Peyer's patch (tissue), 4 donors: ENCODE results near the gene ZNF816. TPM values are rescaled to one million over a fixed set of nuclear protein-coding genes. Genes with fewer than 3 reads are reported as not detected.
A peak's percentile ranks its signal among the peaks of the same experiment; 100 is the strongest.
"Not testable (repeated sequence)": the region's sequence is repeated elsewhere in the genome, so short reads cannot be mapped to it uniquely, and the experiment has no call there.

Experiments used
- DNase-seq, 3 donors: peaks; one replicate each; pipeline ENCODE4 v3.0.0-alpha.2; 2017 to 2019
- H3K27ac ChIP-seq, 4 donors: fragments of 200-600 bp; sonication (generic); one replicate each; pipeline ENCODE4 v1.5.1; 2016 to 2019
- H3K27me3 ChIP-seq, 2 donors: fragments of 200-600 bp; sonication (generic); one replicate each; pipeline ENCODE4 v1.5.1; 2019
- H3K36me3 ChIP-seq, 3 donors: fragments of 200-600 bp; sonication (generic); one replicate each; pipeline ENCODE4 v1.5.1; 2016 to 2019
- H3K4me1 ChIP-seq, 4 donors: fragments of 200-600 bp; sonication (generic); one replicate each; pipeline ENCODE4 v1.5.1; 2016 to 2019
- H3K4me3 ChIP-seq, 4 donors: fragments of 200-600 bp; sonication (generic); 1 replicate in 3 of 4; 2 replicates in 1 of 4; pipeline ENCODE4 v1.5.1; 2016 to 2019; ENCODE audit warnings: mild to moderate bottlenecking in 1 of 4
- H3K9me3 ChIP-seq, 4 donors: fragments of 200-600 bp; sonication (generic); one replicate each; pipeline ENCODE4 v1.5.1; 2016 to 2019; ENCODE audit warnings: mild to moderate bottlenecking in 1 of 4
- POLR2A ChIP-seq, 2 donors: fragments of 450-650 bp; IDR thresholded peaks; one replicate each; pipeline ENCODE4 v1.5.1; 2017; ENCODE audit warnings: antibody characterized with exemption in 2 of 2, mild to moderate bottlenecking in 2 of 2, moderate library complexity in 2 of 2
- total RNA-seq, 4 donors: library from RNA; depleted of rRNA; stranded (reverse); fragments of >200 nt; gene quantifications; one replicate each; pipeline ENCODE4 v1.1.0, GENCODE V29; 2016
- TF ChIP-seq, protein P1 (sequence below), 6 experiments: fragments of 450-650 bp in 4 of 6; fragments of 200-600 bp in 2 of 6; sonication (generic) in 1 of 6; IDR thresholded peaks; one replicate each; pipeline ENCODE4 v1.5.1; 2017 to 2019; ENCODE audit warnings: antibody characterized with exemption in 6 of 6, mild to moderate bottlenecking in 3 of 6, moderate library complexity in 1 of 6

ZNF816 gene
- total RNA-seq, 4 donors from 2014 or later: 6.1 to 17.4 (median 11.4) TPM

- no peaks in the 10 kb centered on the region for H3K27me3 ChIP-seq
- peak overlapping the region; percentile 59 to 82 (median 76) for H3K27ac ChIP-seq
- H3K4me1 ChIP-seq: peaks cover 0 to 4% (median 0%) of the 10 kb centered on the region in 4 donors
- TF ChIP-seq POLR2A (IDR thresholded peaks at IDR 0.05): peak; percentile 79 to 93
- TF ChIP-seq, protein P1, sequence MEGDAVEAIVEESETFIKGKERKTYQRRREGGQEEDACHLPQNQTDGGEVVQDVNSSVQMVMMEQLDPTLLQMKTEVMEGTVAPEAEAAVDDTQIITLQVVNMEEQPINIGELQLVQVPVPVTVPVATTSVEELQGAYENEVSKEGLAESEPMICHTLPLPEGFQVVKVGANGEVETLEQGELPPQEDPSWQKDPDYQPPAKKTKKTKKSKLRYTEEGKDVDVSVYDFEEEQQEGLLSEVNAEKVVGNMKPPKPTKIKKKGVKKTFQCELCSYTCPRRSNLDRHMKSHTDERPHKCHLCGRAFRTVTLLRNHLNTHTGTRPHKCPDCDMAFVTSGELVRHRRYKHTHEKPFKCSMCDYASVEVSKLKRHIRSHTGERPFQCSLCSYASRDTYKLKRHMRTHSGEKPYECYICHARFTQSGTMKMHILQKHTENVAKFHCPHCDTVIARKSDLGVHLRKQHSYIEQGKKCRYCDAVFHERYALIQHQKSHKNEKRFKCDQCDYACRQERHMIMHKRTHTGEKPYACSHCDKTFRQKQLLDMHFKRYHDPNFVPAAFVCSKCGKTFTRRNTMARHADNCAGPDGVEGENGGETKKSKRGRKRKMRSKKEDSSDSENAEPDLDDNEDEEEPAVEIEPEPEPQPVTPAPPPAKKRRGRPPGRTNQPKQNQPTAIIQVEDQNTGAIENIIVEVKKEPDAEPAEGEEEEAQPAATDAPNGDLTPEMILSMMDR (IDR thresholded peaks at IDR 0.05): no peak
- H3K4me3 ChIP-seq: peak overlapping the region; percentile 58 to 80 (median 64)
- H3K36me3 ChIP-seq: no peaks in the 10 kb centered on the region
- DNase-seq: peak; percentile 95 to 98 (median 97)
- H3K9me3 ChIP-seq: peaks cover 0 to 19% (median 5%) of the 10 kb centered on the region in 4 donors
Observed at GRCh38 chr19:52942386-52943133, 20.1 kb downstream of the ZNF816 start.

DNA sequence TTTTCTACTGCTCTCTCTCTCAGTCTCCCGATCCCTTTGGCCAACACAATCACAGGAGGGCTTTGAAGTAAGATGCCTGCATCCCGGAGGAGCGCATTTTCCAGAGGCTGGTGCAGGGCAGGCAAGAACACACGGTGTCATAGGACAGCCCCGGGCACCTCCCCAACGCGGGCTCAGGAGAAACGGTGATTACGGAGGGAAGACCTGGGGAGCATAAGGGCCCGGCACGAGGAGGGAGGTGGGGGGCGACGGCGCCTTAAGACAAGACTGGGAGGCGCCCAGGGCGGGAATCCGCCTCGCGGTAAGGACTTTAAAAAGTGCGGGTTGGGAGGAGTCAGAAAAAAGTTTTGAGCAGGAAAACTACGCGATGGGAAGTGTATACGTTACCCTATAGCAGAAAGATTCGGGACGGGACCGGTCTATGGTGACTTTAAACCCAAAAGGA is 20.7 kb downstream of the ZNF816 start:
- TF ChIP-seq POLR2A (IDR thresholded peaks at IDR 0.05): no peak
- Histone ChIP-seq H3K4me3 (peak overlapping the region; percentile 58 to 80 (median 64)), H3K27me3 (no peaks in the 10 kb centered on the region), H3K9me3 (peaks cover 0 to 13% (median 5%) of the 10 kb centered on the region in 4 donors), H3K27ac (peak overlapping the region; percentile 59 to 82 (median 76)), H3K4me1 (peaks cover 0 to 4% (median 0%) of the 10 kb centered on the region in 4 donors), H3K36me3 (no peaks in the 10 kb centered on the region)
- DNase-seq: peak; percentile 31 to 61 (median 56)

GRCh38 chr19:52941523-52941922 is 21.2 kb downstream of the ZNF816 start:
- Histone ChIP-seq H3K4me3 (peak overlapping the region; percentile 58 to 80 (median 64)), H3K27ac (peak overlapping the region in 1 of 4 donors; percentile 75)
- not testable (repeated sequence) for H3K4me1 ChIP-seq, H3K27me3 ChIP-seq, H3K9me3 ChIP-seq, DNase-seq, H3K36me3 ChIP-seq

GRCh38 chr19:52940905-52941304 is 21.8 kb downstream of the ZNF816 start:
- DNase-seq, H3K27me3 ChIP-seq, H3K27ac ChIP-seq, H3K9me3 ChIP-seq, H3K4me3 ChIP-seq, H3K4me1 ChIP-seq, H3K36me3 ChIP-seq: not testable (repeated sequence)

- Histone ChIP-seq H3K4me1 (peaks cover 0 to 4% (median 0%) of the 10 kb centered on the region in 4 donors), H3K4me3 (no peak overlapping the region), H3K9me3 (peaks cover 0 to 8% (median 0%) of the 10 kb centered on the region in 4 donors), H3K27ac (no peak overlapping the region), H3K36me3 (no peaks in the 10 kb centered on the region), H3K27me3 (no peaks in the 10 kb centered on the region)
- DNase-seq: no peak
- TF ChIP-seq, protein P1 (IDR thresholded peaks at IDR 0.05): no peak
- TF ChIP-seq POLR2A (IDR thresholded peaks at IDR 0.05): no peak
Observed at GRCh38 chr19:52938761-52939160, 23.9 kb downstream of the ZNF816 start.

DNA sequence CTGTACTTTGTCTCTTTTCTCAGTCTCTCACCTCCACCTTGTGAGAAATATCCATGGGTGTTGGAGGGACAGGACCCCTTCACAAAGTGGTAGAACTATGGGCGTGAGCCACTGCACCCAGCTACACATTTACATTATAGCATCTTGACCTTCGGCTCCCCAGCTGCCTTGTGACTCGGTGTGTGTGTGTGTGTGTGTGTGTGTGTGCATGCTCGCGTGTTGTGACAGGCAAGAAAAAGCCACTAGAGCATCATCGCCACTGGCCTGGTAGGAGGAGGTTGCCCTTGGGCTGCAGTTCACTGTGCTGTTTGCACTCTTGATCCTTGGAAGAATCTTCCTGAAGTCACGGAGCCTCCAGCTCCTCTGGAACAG is 25.7 kb downstream of the ZNF816 start:
- peaks cover 0 to 4% (median 0%) of the 10 kb centered on the region in 4 donors for H3K4me1 ChIP-seq
- no peak for DNase-seq
- H3K4me3 ChIP-seq: no peak overlapping the region

More for the DNA sequence above, 25.7 kb downstream of the ZNF816 start:
- no peaks in the 10 kb centered on the region for H3K27me3 ChIP-seq
- H3K36me3 ChIP-seq: no peaks in the 10 kb centered on the region
- peak overlapping the region in 1 of 4 donors; percentile 35 for H3K27ac ChIP-seq
- TF ChIP-seq, protein P1 (IDR thresholded peaks at IDR 0.05): no peak
- no peak for TF ChIP-seq POLR2A (IDR thresholded peaks at IDR 0.05)
- peaks cover 0 to 8% (median 0%) of the 10 kb centered on the region in 4 donors for H3K9me3 ChIP-seq
